Ishikawa (cell line): ENCODE data around the gene ARPC5.

Source experiments
- CEBPB ChIP-seq: IDR thresholded peaks from 2 replicates; pipeline ENCODE4 v1.6.1; 2012
- EGR1 ChIP-seq: IDR thresholded peaks from 2 replicates; pipeline ENCODE4 v1.6.1; 2012
- EP300 ChIP-seq: IDR thresholded peaks from 2 replicates; pipeline ENCODE4 v1.6.1; 2012; ENCODE audit warnings: borderline replicate concordance
- TAF1 ChIP-seq: IDR thresholded peaks from 2 replicates; pipeline ENCODE4 v1.6.1; 2012; ENCODE audit warnings: low read depth, mild to moderate bottlenecking
- TEAD4 ChIP-seq: IDR thresholded peaks from 2 replicates; pipeline ENCODE4 v1.6.1; 2012
- YY1 ChIP-seq: IDR thresholded peaks from 2 replicates; pipeline ENCODE4 v1.6.1; 2012; ENCODE audit warnings: low read depth
- ZBTB7A ChIP-seq: IDR thresholded peaks from 2 replicates; pipeline ENCODE4 v1.6.1; 2012; ENCODE audit warnings: low read depth
- TF ChIP-seq, protein P1 (sequence below): IDR thresholded peaks from 2 replicates; pipeline ENCODE4 v1.6.1; 2012; ENCODE audit warnings: low read depth, mild to moderate bottlenecking
- TF ChIP-seq, protein P2 (sequence below): IDR thresholded peaks from 2 replicates; pipeline ENCODE4 v1.6.1; 2012
- TF ChIP-seq, protein P3 (sequence below): IDR thresholded peaks from 2 replicates; pipeline ENCODE4 v1.6.1; 2012

DNA sequence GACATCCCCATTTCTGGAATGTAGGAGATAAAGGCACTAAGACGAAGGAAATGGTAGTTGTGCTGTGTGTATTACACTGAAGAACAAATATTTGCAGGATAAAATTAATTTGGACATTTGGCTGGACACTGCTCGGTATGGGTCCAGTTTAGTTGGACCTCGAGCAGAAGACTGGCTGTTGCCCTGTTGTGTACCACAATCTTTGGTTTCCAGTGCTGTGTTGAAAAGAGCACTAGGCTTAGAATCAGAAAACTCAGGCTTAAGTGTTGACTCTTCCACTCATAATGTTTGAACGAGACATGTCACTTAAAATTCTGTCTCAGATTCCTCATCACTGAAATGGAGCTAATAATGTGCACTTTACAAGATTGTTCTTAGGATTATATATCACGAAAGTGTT lies 1.2 kb upstream of the ARPC5 start:
- TF ChIP-seq EP300 (no peak), CEBPB (no peak), TAF1 (no peak), TEAD4 (no peak), ZBTB7A (no peak), YY1 (no peak), EGR1 (no peak)
- TF ChIP-seq, protein P1, sequence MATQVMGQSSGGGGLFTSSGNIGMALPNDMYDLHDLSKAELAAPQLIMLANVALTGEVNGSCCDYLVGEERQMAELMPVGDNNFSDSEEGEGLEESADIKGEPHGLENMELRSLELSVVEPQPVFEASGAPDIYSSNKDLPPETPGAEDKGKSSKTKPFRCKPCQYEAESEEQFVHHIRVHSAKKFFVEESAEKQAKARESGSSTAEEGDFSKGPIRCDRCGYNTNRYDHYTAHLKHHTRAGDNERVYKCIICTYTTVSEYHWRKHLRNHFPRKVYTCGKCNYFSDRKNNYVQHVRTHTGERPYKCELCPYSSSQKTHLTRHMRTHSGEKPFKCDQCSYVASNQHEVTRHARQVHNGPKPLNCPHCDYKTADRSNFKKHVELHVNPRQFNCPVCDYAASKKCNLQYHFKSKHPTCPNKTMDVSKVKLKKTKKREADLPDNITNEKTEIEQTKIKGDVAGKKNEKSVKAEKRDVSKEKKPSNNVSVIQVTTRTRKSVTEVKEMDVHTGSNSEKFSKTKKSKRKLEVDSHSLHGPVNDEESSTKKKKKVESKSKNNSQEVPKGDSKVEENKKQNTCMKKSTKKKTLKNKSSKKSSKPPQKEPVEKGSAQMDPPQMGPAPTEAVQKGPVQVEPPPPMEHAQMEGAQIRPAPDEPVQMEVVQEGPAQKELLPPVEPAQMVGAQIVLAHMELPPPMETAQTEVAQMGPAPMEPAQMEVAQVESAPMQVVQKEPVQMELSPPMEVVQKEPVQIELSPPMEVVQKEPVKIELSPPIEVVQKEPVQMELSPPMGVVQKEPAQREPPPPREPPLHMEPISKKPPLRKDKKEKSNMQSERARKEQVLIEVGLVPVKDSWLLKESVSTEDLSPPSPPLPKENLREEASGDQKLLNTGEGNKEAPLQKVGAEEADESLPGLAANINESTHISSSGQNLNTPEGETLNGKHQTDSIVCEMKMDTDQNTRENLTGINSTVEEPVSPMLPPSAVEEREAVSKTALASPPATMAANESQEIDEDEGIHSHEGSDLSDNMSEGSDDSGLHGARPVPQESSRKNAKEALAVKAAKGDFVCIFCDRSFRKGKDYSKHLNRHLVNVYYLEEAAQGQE: no peak
- TF ChIP-seq, protein P2, sequence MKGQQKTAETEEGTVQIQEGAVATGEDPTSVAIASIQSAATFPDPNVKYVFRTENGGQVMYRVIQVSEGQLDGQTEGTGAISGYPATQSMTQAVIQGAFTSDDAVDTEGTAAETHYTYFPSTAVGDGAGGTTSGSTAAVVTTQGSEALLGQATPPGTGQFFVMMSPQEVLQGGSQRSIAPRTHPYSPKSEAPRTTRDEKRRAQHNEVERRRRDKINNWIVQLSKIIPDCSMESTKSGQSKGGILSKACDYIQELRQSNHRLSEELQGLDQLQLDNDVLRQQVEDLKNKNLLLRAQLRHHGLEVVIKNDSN: no peak
- TF ChIP-seq, protein P3, sequence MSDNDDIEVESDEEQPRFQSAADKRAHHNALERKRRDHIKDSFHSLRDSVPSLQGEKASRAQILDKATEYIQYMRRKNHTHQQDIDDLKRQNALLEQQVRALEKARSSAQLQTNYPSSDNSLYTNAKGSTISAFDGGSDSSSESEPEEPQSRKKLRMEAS: no peak
